ENCODE results near the gene TRAF3. TPM values are rescaled to one million over a fixed set of nuclear protein-coding genes. Genes with fewer than 3 reads are reported as not detected.

The TRAF3 gene
- 10 to 100 TPM; 52.9 to 54.4 TPM for total RNA-seq

GRCh38 chr14:102776761-102777710 lies at the start of gene TRAF3:
TSS of gene TRAF3 (plus strand) at chr14:102777449. CDS start at chr14:102870202, 92,753 bp downstream.
- CTCF ChIA-PET: no interaction called here
- POLR2A ChIA-PET: no interaction called here

DNA sequence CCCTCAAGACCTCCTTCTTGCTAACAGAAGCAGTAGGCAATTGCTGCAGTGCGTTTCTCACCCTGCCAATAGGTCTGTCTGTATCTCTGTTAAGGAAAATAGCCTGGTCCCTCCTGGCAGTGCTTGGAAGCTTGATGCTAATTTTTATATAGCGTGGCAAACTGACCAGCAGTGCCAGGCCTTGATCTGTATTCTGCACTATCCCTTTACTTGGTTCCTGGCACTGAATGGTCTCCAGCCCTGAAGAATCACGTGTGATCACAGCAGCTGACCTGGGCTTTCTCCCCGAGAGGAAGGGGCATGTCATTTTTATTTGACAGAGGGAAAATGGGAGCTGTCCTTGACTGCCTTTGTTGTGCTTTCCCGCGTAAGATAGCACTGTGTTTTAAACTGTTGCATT lies 48.7 kb upstream of the TRAF3 start:
- CTCF ChIA-PET: no interaction called here
- POLR2A ChIA-PET: no interaction called here

GRCh38 chr14:102729268-102729667 lies 48.0 kb upstream of the TRAF3 start:
- ChIA-PET CTCF (no interaction called here), POLR2A (no interaction called here)

DNA sequence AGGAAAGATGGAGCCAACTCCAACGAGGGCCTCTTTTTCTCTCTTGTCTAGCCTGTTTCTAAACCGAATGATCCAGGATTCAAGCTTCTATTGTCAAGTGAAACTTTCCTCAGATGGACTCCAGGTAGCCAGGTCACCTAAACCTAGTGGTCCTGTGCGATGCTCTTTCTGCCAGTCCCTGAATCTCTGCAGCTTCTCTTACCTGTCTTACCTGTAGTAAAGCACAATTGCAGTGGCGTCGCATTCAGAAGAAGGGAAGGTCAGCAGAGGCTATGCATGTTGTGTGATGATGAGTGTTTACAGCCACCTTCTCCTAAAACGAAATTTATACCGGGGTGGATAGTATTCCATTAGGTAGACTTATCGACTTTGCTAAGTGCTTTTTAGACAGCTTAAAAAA lies 47.4 kb upstream of the TRAF3 start:
- POLR2A ChIA-PET: no interaction called here
- CTCF ChIA-PET: no interaction called here

DNA sequence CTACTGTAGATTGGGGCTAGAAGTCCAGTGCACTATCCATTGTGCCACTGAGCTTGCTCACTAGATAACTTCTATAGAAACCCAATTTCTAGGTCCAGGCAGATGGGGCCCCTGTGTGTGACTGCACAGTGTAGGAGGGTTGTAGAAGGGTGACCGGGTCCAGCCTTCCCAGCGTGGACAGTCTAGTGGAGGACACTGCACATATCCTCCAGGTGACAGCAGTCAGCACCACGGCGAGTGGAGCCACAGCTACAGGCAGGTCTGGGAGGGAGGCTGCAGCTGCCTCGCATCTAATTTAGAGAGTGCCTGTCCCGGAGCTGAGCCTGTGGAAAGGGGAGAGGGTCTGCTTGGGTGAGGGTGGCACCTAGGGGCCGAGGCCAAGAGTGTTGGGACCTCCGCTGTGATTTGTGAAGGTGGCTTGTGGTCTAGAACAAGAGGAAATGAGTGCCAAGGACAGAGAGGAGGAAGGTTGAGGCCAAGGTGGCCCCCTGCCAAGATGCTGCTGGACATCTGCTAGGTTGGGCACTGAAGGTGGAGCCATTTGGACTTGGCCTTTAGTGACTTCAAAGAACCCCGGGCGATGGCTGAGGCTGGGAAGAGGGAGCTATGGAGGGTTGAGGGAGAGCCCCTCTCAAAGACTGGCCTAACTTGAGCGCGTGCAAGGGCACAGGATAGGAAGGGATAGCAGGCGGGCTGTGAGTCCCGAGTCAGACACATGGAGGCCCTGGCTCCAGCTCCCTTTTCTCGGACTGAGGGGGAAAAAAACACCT lies 46.0 kb upstream of the TRAF3 start:
- CTCF ChIA-PET: no interaction called here
- POLR2A ChIA-PET: interaction anchor here (0.5 kb wide), 1 partner anchor 19 kb away, joined by 5 read pairs; no protein-coding TSS in a partner anchor

GRCh38 chr14:102731871-102732800 lies 45.1 kb upstream of the TRAF3 start:
- POLR2A ChIA-PET: no interaction called here

GRCh38 chr14:102732924-102733323 lies 44.3 kb upstream of the TRAF3 start:
- CTCF ChIA-PET: no interaction called here
- POLR2A ChIA-PET: no interaction called here

More at GRCh38 chr14:102731871-102732800, 45.1 kb upstream of the TRAF3 start:
- CTCF ChIA-PET: interaction anchor here (0.5 kb wide), 1 partner anchor 59 kb away, joined by 3 read pairs; no protein-coding TSS in a partner anchor

- POLR2A ChIA-PET: no interaction called here
- CTCF ChIA-PET: no interaction called here
These were observed 43.9 kb upstream of the TRAF3 start for GRCh38 chr14:102733326-102733725.

GRCh38 chr14:102734436-102734835 lies 42.8 kb upstream of the TRAF3 start:
- ChIA-PET CTCF (no interaction called here), POLR2A (no interaction called here)

DNA sequence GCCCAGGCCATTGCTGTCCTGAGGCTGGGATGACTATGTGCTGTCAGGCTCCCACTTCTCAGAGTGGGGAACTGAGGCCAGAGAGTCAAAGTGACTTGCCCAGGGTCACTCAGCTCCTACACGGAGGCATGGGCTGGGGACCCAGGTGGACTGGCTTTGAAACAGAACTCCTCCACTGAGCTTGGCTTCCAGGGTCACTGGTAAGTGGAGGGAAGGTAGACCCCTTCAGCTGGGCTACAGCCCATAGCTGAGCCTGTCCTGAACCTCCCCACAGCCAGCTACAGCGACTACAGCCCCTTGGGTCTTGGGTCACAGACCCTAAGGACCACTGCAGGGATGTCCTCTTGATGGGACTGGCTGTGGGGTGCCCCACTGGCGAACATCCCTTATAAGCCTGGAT lies 40.3 kb upstream of the TRAF3 start:
- POLR2A ChIA-PET: no interaction called here
- CTCF ChIA-PET: no interaction called here

DNA sequence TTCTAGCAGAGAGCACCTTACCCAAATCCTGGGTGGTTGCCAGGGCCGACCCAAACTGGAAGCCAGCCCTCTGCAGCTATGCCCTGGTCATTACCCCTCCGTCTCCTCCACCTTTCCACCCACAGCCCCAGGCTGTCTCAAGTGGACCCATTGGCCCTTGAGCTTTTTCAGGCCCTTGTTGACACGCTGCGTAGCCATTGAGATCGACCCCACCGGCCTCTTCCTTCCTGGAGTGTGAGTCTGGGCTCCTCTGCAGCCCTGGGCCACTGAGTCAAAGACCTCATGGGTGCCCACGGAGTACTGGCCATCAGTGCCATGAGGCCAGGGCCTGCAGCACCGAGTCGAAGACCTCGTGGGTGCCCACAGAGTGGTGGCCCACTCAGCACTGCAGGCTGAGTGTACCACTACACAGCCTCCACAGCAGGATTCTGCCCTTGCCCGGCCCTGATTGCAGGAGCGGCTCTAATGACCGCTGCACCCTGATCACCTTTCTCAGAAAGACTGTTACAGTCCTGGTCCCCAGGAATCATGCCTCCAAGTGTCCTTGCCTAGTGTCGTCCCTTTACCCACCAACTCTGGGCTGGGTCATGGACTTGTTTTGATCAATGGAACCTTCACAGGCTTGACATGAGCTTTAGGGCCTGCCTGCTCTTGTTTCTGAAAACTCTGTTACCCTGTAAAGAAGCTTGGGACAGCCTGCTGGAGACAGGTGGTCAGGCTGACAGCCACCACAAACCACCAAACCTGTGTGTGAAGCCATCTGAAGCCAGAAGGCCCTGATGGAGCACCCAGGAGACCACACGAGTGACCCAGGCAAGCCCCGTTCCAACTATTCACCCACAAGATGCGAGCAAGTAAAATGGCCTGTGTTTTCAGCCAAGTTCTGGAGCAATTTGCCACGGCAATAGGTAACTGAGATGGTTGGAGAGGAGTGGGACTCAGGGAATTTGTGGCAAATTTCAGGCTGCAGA lies 39.6 kb upstream of the TRAF3 start:
- ChIA-PET POLR2A (no interaction called here), CTCF (interaction anchor here (1.1 kb wide), 1 partner anchor 43 kb away, joined by 3 read pairs; no protein-coding TSS in a partner anchor)

GRCh38 chr14:102738373-102739189 lies 38.7 kb upstream of the TRAF3 start:
- POLR2A ChIA-PET: no interaction called here
- CTCF ChIA-PET: interaction anchor here (1.1 kb wide), 1 partner anchor 44 kb away, joined by 3 read pairs; no protein-coding TSS in a partner anchor

GRCh38 chr14:102739190-102739469 lies 38.1 kb upstream of the TRAF3 start:
- ChIA-PET CTCF (interaction anchor here (1.1 kb wide), 1 partner anchor 44 kb away, joined by 3 read pairs; no protein-coding TSS in a partner anchor), POLR2A (no interaction called here)

GRCh38 chr14:102746634-102747438 lies 30.4 kb upstream of the TRAF3 start:
- POLR2A ChIA-PET: no interaction called here
- CTCF ChIA-PET: no interaction called here

DNA sequence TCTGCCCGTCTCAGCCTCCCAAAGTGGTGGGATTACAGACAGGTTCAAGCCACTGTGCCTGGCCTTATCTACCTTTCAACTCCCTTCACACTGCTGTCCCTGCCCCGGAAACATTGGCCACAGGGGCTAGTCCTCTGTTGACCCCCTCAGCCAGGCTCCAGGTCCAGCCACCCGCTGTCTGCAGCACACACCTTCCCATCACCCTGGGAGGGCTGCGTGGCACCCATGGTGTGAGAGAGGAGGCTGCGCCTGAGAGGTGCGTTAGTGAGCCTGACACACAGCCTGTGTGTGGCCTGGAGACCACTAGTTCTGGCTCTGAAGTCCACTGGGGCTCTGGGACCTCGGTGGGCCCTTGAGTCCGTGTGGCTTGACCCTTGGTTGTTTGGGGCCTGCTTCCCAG lies 28.4 kb upstream of the TRAF3 start:
- ChIA-PET CTCF (no interaction called here), POLR2A (interaction anchor here (0.6 kb wide), 1 partner anchor 136 kb away, joined by 4 read pairs; no protein-coding TSS in a partner anchor)

GRCh38 chr14:102749393-102750305 lies 27.6 kb upstream of the TRAF3 start:
- CTCF ChIA-PET: interaction anchor here (1.3 kb wide), 1 partner anchor 10 kb away, joined by 3 read pairs; no protein-coding TSS in a partner anchor
- POLR2A ChIA-PET: no interaction called here
